ENCODE data around the gene XRN1.

Gene XRN1

DNA sequence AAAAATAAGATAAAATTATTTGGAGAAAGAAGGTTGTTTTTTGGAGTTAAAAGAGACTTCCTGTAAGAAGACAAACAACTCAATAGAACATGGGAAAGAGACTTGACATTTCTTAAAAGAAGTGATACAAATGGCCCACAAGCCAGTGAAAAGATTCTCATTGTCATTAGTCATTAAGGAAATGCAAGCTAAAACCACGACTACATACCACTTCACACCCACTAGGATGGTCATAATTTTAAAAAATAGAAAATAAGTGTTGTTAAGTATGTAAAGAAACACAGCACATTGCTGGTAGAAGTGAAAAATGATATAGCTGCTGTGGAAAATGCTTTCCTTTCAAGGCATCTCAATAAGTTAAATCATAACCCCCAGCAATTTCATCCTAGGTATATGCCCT lies 178.1 kb downstream of the XRN1 start:
- no peak for DNase-seq (ENCODE audit: low read depth)

- no peak for DNase-seq (ENCODE audit: low read depth)
Observed at GRCh38 chr3:142268426-142268825, 179.4 kb downstream of the XRN1 start.

DNA sequence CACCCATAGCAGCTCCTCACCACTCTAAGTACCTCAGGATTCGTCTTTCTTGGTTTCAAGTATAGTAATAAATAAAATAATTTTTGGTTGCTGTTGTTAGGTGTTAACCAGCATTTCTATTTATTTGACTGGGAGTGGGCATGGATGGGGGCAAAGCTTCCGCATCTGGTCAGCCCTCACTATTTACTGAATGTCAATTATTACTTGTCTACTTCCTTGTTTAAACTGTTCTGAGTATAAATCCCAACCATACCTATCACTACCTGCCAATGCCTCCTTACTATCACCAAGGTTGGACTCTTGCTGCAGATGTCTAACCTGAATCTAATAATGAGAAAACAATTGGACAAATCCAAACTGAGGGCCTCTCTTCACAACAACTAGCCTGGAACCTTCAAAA lies 180.6 kb downstream of the XRN1 start:
- DNase-seq (ENCODE audit: low read depth): no peak

DNA sequence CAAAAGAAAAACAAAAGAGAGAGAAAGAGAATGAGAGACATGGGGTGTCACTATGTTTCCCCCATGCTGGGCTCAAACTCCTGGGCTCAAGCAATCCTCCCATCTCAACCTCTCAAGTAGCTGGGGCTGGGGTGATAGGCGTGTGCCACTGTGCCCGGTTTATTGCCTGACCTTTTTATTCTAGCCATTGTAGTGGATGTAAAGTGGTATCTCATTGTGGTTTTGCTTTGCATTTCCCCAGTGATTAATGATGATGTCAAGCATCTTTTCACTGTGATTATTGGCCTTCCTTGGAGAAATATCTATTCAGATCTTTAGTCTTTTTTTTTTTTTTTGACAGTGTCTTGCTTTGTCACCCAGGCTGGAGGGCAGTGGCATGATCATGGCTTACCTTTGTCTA lies 184.7 kb downstream of the XRN1 start:
- DNase-seq (ENCODE audit: low read depth): no peak

GRCh38 chr3:142259359-142259758 lies 188.5 kb downstream of the XRN1 start:
- no peak for DNase-seq (ENCODE audit: low read depth)

GRCh38 chr3:142256712-142257333 lies 191.0 kb downstream of the XRN1 start:
- no peak for DNase-seq (ENCODE audit: low read depth)

Measured in stimulated activated CD8-positive, alpha-beta memory T cell treated with anti-CD3 and anti-CD28 coated beads, Interleukin-15, amount 100 ng/mL, for 1 hour (primary cell).